Measurements from ENCODE around the gene AGBL4. TPM values are rescaled to one million over a fixed set of nuclear protein-coding genes. Genes with fewer than 3 reads are reported as not detected.

Gene AGBL4
- total RNA-seq, 1 donor from 2014 or later: not detected

- TF ChIP-seq, protein P1, sequence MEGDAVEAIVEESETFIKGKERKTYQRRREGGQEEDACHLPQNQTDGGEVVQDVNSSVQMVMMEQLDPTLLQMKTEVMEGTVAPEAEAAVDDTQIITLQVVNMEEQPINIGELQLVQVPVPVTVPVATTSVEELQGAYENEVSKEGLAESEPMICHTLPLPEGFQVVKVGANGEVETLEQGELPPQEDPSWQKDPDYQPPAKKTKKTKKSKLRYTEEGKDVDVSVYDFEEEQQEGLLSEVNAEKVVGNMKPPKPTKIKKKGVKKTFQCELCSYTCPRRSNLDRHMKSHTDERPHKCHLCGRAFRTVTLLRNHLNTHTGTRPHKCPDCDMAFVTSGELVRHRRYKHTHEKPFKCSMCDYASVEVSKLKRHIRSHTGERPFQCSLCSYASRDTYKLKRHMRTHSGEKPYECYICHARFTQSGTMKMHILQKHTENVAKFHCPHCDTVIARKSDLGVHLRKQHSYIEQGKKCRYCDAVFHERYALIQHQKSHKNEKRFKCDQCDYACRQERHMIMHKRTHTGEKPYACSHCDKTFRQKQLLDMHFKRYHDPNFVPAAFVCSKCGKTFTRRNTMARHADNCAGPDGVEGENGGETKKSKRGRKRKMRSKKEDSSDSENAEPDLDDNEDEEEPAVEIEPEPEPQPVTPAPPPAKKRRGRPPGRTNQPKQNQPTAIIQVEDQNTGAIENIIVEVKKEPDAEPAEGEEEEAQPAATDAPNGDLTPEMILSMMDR (IDR thresholded peaks at IDR 0.05): no peak
Observed at GRCh38 chr1:48882020-48882419, 1141.7 kb downstream of the AGBL4 start.

DNA sequence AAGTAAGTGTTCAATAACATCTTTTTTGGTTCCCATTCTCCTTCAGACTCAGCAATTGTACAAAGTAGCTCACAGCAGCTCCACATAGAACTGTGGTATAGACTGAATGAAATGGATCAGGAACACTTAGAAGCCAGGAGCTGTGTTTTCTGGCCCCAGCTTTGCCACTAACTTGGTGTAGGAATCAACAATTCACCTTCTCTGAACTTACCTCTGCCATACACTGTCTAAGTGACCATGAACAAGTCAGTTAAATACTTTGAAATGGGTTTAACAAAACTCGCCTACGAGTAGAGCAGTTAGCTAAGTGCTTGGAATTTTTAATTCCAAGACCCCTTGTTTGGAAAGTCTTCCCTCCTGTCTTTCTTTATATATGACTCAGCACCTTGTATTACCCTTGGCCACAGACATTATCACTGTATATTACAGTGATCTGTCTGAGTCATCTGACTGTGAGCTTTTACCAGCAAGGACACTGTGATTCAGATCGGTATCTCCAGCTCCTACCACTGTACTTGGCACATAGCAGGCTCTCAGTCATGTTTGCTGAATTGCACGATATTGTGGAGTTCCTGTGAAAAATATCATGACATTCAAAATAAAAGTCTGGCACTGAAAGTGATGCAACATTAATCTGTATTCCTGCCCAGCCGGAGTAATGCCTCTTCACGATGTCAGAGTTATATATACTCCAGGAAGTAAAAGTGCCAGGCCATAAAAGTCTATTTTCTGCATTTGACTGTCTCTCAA lies 1145.4 kb downstream of the AGBL4 start:
- Histone ChIP-seq H3K27ac (no peak overlapping the region), H3K4me1 (no peaks in the 10 kb centered on the region), H3K9me3 (no peaks in the 10 kb centered on the region), H3K36me3 (no peaks in the 10 kb centered on the region), H3K27me3 (no peaks in the 10 kb centered on the region), H3K4me3 (no peak overlapping the region)
- TF ChIP-seq, protein P1 (IDR thresholded peaks at IDR 0.05): no peak
- ATAC-seq (no peak), DNase-seq (no peak)
- intact Hi-C loops (cut with DNase I): no loop called here

More at GRCh38 chr1:48882020-48882419, 1141.7 kb downstream of the AGBL4 start:
- no peak overlapping the region for H3K4me3 ChIP-seq
- no peaks in the 10 kb centered on the region for H3K36me3 ChIP-seq
- ATAC-seq (no peak), DNase-seq (no peak)
- H3K27ac ChIP-seq: no peak overlapping the region
- intact Hi-C loops (cut with DNase I): no loop called here
- H3K4me1 ChIP-seq: no peaks in the 10 kb centered on the region
- no peaks in the 10 kb centered on the region for H3K27me3 ChIP-seq
- no peaks in the 10 kb centered on the region for H3K9me3 ChIP-seq

DNA sequence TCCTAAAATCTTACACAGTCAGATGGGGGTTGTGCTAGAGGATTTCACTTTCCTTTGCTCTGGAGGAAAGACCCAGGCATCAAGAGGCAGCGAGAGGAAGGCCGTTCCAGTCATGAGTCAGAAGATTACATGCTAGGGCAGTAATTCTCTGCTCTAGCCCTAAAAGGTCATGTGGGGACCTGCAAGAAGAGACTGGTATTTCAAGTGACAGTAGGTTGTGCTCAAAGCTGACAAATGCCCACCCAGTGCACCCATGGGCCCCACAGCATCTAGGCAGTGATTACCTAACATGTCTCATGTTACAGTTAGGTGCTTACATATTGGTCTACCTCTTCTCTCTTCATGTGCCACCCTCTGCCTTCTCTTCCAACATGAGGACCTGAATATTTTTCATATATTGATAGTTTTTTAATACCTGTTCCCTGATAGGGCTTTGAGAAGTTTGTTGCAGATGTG lies 1147.4 kb downstream of the AGBL4 start:
- Histone ChIP-seq H3K36me3 (no peaks in the 10 kb centered on the region), H3K4me1 (no peaks in the 10 kb centered on the region), H3K27me3 (no peaks in the 10 kb centered on the region), H3K9me3 (no peaks in the 10 kb centered on the region), H3K27ac (no peak overlapping the region), H3K4me3 (no peak overlapping the region)
- ATAC-seq (no peak), DNase-seq (no peak)
- intact Hi-C loops (cut with DNase I): no loop called here
- TF ChIP-seq, protein P1 (IDR thresholded peaks at IDR 0.05): no peak

DNA sequence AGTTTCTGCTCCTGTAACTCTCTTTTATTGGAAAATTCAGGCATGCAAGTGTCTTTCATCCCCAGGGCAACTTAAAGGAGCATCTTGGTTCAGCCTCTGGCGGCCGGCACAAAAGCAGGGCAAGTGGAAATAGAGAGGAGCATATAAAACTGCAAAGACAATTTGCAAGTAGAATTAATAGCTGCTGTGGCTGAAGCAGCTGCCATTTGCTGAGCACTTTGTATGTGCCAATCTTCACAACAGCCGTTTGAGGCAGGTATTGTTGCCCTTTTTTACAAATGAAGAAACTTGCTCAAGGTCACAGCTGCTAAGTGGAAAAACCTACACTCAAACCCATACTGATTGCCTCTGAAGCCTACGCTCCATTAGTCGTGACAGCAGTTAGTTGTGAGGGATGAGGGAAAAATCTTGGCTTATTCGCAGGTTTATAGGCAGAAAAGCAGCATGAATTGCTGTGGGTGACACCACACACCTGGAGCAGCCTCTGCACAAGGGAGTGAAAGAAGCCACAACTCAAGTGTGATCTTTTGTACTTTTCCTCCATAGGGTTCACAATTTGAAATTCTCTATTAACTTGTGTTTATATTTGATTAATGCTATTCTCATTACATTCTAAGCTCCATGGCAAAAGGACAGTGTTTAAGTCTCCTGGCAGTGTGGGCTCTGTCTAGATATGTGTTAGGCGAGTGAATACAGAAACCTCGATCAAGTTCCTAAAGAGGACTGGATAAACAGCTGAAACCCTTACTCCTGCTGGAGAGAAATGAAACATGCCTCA lies 1148.0 kb downstream of the AGBL4 start:
- DNase-seq: no peak
- no peak overlapping the region for H3K4me3 ChIP-seq
- no peak for ATAC-seq
- TF ChIP-seq, protein P1 (IDR thresholded peaks at IDR 0.05): no peak
- no peaks in the 10 kb centered on the region for H3K36me3 ChIP-seq
- no peak overlapping the region for H3K27ac ChIP-seq
- H3K9me3 ChIP-seq: no peaks in the 10 kb centered on the region
- intact Hi-C loops (cut with DNase I): no loop called here
- no peaks in the 10 kb centered on the region for H3K27me3 ChIP-seq
- no peaks in the 10 kb centered on the region for H3K4me1 ChIP-seq

DNA sequence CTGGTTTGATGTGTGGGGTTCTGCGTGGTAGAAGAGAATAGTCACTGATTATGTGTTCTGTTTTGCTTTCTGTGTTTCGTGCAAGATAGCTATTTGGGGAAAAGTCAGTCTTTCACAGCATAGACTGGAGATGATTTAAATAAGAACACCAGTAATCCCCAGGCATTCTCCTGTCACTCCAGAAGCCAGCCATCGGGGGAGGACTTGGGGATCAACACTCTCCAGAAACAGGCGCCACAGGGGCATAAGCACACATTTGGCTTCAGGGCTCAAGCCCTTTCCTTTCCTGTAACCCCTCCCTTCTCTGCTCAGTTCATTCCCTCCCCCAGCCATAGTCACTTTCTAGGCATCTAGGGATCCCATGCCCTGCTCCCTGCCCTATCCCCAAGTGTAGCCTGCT lies 1149.8 kb downstream of the AGBL4 start:
- ATAC-seq (no peak), DNase-seq (no peak)
- intact Hi-C loops (cut with DNase I): no loop called here
- Histone ChIP-seq H3K4me3 (no peak overlapping the region), H3K27me3 (no peaks in the 10 kb centered on the region), H3K4me1 (no peaks in the 10 kb centered on the region), H3K9me3 (no peaks in the 10 kb centered on the region), H3K36me3 (no peaks in the 10 kb centered on the region), H3K27ac (no peak overlapping the region)
- TF ChIP-seq, protein P1 (IDR thresholded peaks at IDR 0.05): no peak

All from upper lobe of right lung (tissue), 1 donor.